Suprapubic skin (tissue), 4 donors: Measurements from ENCODE around the gene UBTD2. TPM values are rescaled to one million over a fixed set of nuclear protein-coding genes. Genes with fewer than 3 reads are reported as not detected.

ENCODE experiments used
- DNase-seq, 2 donors: peaks; one replicate each; pipeline ENCODE4 v3.0.0-alpha.2; 2019; ENCODE audit warnings: low spot score in 2 of 2
- H3K27ac ChIP-seq: fragments of 200-600 bp; sonication (generic); one replicate; pipeline ENCODE4 v1.5.1; 2019
- H3K27me3 ChIP-seq: fragments of 200-600 bp; sonication (generic); one replicate; pipeline ENCODE4 v1.5.1; 2019
- H3K36me3 ChIP-seq: fragments of 200-600 bp; sonication (generic); one replicate; pipeline ENCODE4 v1.5.1; 2019
- H3K4me1 ChIP-seq: fragments of 200-600 bp; sonication (generic); one replicate; pipeline ENCODE4 v1.5.1; 2019
- H3K4me3 ChIP-seq: fragments of 200-600 bp; sonication (generic); one replicate; pipeline ENCODE4 v1.5.1; 2019; ENCODE audit warnings: mild to moderate bottlenecking
- H3K9me3 ChIP-seq: fragments of 200-600 bp; sonication (generic); one replicate; pipeline ENCODE4 v1.5.1; 2019
- EP300 ChIP-seq: sonication (generic); formaldehyde crosslinking; IDR thresholded peaks from one replicate; pipeline ENCODE4 v1.6.1; 2017; ENCODE audit warnings: antibody characterized with exemption
- POLR2A ChIP-seq, 2 donors: fragments of 450-650 bp; IDR thresholded peaks; one replicate each; pipeline ENCODE4 v1.6.1; 2017; ENCODE audit warnings: antibody characterized with exemption in 2 of 2, mild to moderate bottlenecking in 2 of 2, moderate library complexity in 2 of 2
- POLR2AphosphoS5 ChIP-seq, 3 donors: sonication (generic); formaldehyde crosslinking; IDR thresholded peaks; one replicate each; pipeline ENCODE4 v1.6.1; 2017; ENCODE audit warnings: antibody characterized with exemption in 3 of 3
- WGBS: methylation state at CpG from one replicate; pipeline ENCODE4 v1.1.5; 2018; 5-methylcytosine and 5-hydroxymethylcytosine counted together
- total RNA-seq, 4 donors: library from RNA; depleted of rRNA; stranded (reverse); fragments of >200 nt; gene quantifications; one replicate each; pipeline ENCODE4 v1.1.0, GENCODE V29; 2016
- TF ChIP-seq, protein P1 (sequence below), 2 donors: fragments of 200-600 bp in 1 of 2; fragments of 450-650 bp in 1 of 2; sonication (generic) in 1 of 2; IDR thresholded peaks; one replicate each; pipeline ENCODE4 v1.5.1; 2016 to 2019; ENCODE audit warnings: antibody characterized with exemption in 2 of 2, mild to moderate bottlenecking in 1 of 2, moderate library complexity in 1 of 2

The UBTD2 gene
- total RNA-seq, 4 donors from 2014 or later = 7.0 to 14.6 (median 12.8) TPM

DNA sequence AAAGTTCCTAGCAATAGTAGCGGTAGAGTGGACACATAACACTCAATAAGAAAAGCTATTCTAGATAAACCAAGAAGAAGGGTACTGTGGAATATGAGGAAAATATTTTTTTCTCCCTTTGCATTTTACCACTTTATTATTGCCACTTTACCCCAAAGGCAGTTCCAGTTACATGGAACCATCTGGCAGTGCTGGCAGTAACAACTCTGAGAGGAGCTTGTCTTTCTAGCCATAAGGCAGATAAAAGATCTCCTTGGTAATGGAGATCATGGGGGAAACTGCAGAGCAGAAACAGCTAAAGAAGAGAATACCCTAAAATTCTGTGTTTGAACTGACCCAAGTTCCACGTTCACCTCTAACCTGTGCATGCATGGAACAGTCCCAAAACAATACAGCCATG is 38.5 kb downstream of the UBTD2 start:
- no peak overlapping the region for H3K27ac ChIP-seq
- DNase-seq = no peak
- 79% methylated on average over 2 of the region's 2 CpGs for WGBS
- H3K27me3 ChIP-seq = no peaks in the 10 kb centered on the region
- H3K4me1 ChIP-seq = no peaks in the 10 kb centered on the region
- no peak overlapping the region for H3K4me3 ChIP-seq
- H3K9me3 ChIP-seq = no peaks in the 10 kb centered on the region
- TF ChIP-seq, protein P1, sequence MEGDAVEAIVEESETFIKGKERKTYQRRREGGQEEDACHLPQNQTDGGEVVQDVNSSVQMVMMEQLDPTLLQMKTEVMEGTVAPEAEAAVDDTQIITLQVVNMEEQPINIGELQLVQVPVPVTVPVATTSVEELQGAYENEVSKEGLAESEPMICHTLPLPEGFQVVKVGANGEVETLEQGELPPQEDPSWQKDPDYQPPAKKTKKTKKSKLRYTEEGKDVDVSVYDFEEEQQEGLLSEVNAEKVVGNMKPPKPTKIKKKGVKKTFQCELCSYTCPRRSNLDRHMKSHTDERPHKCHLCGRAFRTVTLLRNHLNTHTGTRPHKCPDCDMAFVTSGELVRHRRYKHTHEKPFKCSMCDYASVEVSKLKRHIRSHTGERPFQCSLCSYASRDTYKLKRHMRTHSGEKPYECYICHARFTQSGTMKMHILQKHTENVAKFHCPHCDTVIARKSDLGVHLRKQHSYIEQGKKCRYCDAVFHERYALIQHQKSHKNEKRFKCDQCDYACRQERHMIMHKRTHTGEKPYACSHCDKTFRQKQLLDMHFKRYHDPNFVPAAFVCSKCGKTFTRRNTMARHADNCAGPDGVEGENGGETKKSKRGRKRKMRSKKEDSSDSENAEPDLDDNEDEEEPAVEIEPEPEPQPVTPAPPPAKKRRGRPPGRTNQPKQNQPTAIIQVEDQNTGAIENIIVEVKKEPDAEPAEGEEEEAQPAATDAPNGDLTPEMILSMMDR (IDR thresholded peaks at IDR 0.05) = no peak
- TF ChIP-seq EP300 (no peak), POLR2AphosphoS5 (IDR thresholded peaks at IDR 0.05) (no peak), POLR2A (IDR thresholded peaks at IDR 0.05) (no peak)
- no peaks in the 10 kb centered on the region for H3K36me3 ChIP-seq

DNA sequence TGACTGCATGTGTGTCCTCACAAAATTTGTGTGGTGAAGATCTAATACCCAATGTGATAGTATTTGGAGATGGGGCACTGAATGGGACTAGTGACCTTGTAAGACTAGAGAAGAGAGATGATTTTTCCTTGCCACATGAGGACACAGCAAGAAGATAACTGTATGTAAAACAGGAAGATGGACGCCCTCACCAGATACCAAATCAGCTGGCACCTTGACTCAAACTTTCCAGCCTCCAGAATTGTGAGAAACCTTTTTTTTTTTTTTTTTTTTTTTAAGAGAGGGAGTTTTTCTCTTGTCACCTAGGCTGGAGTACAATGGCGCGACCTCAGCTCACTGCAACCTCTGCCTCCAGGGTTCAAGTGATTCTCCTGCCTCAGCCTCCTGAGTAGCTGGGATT is 40.3 kb downstream of the UBTD2 start:
- H3K36me3 ChIP-seq = no peaks in the 10 kb centered on the region
- H3K27ac ChIP-seq = no peak overlapping the region
- WGBS = 92% methylated on average over 3 of the region's 3 CpGs
- H3K4me1 ChIP-seq = no peaks in the 10 kb centered on the region
- no peaks in the 10 kb centered on the region for H3K27me3 ChIP-seq
- TF ChIP-seq POLR2A (IDR thresholded peaks at IDR 0.05) = no peak
- no peak overlapping the region for H3K4me3 ChIP-seq
- H3K9me3 ChIP-seq = no peaks in the 10 kb centered on the region
- DNase-seq = no peak

DNA sequence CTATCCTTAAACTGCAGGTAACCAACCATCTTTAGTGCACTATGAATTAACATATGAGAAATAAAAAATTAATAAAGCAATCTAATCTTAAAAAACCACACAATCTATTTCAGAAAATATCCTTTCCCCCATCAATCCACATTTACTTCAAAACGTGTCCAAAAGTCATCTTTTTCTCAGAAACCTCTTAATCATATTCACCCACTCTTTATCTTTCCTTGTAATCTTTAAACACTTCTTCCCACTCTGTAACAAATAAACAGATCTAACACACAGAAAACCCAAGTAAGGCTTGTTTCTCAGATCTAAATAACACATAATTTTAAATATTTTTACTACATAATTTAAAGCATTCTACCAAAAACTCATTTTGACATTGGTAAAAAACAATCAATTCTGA is 45.2 kb downstream of the UBTD2 start:
- no peaks in the 10 kb centered on the region for H3K9me3 ChIP-seq
- peaks cover 15% of the 10 kb centered on the region for H3K4me1 ChIP-seq
- 50% methylated on average over 1 of the region's 1 CpG for WGBS
- H3K27ac ChIP-seq = no peak overlapping the region
- H3K36me3 ChIP-seq = peaks cover 8% of the 10 kb centered on the region
- no peaks in the 10 kb centered on the region for H3K27me3 ChIP-seq
- DNase-seq = no peak
- no peak for TF ChIP-seq POLR2A (IDR thresholded peaks at IDR 0.05)
- TF ChIP-seq EP300 = no peak
- TF ChIP-seq, protein P1 (IDR thresholded peaks at IDR 0.05) = no peak
- TF ChIP-seq POLR2AphosphoS5 (IDR thresholded peaks at IDR 0.05) = no peak
- H3K4me3 ChIP-seq = no peak overlapping the region

DNA sequence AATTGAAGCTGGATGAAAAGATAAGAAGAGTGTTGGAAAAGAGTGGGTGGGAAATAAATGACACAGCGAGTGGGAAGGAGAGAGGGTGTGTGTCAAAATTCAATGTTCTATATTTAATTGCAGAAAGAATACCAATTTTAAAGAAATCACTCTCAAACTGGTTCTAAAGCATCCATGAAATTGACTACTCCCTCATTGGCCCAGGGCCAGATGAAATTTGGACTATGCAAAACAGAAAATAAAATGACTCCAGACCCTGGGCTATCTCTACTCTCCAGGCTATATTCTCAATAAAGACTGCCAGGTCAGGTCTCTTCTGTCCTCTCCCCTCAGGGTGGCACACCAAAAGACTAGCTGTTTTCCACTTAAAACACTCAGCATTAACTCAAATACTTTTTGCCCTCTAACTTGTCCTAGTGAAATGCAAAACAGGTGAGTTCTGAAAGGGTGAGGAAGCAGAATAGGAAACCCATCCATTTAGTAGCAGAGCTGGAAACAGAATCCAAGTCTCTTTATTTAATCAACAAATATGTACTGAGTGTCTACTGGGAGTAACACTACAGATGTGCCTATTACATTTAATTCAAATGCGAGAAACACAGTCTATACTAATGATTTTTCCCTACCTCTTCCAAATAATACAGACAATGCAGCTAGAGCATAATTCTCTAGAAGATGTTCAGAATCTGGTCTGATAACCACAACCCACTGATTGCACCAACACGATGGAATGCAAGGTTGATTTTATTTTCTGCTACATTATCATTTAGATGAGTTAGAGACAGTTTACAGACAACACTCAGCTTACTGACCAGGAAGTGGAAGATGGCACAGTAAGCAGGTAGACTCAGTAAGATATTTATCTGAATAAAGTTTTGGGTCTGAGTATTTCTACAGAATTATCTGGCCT is 47.5 kb downstream of the UBTD2 start:
- no peak for DNase-seq
- no peaks in the 10 kb centered on the region for H3K9me3 ChIP-seq
- peaks cover 26% of the 10 kb centered on the region for H3K36me3 ChIP-seq
- 69% methylated on average over 3 of the region's 3 CpGs for WGBS
- no peaks in the 10 kb centered on the region for H3K27me3 ChIP-seq
- TF ChIP-seq, protein P1 (IDR thresholded peaks at IDR 0.05) = no peak
- TF ChIP-seq POLR2AphosphoS5 (IDR thresholded peaks at IDR 0.05) (no peak), POLR2A (IDR thresholded peaks at IDR 0.05) (no peak), EP300 (no peak)
- H3K4me3 ChIP-seq = no peak overlapping the region
- H3K27ac ChIP-seq = no peak overlapping the region
- peaks cover 15% of the 10 kb centered on the region for H3K4me1 ChIP-seq

DNA sequence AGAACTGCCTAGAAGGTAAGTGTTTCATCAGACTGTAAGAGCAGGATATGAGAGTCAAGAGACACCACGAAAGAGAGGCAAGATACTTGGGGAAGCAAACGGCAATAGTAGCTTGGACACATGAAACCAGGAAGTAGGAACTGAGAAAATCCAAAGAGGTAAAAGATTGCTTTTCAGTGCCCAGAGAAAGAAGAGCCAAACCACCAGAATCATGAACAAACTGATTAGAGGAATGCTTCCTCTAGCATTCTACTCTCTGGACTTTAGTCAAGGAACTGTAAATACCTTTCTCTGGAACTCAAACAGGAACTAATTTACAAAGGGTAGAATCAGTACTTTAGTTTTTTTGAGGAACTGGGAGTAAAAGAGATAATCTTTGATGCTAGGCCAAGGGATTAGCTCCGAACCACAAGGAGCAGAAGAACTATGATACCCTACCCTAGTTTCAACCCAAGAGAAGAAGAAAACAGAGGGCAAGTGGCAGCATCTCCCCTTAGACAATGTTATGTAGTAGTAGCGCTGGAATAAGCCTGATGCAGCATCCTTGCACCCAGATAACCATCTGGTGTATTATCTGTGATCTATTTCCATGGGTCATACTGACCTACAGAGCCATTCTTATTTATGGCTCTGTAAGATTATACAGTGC is 48.3 kb downstream of the UBTD2 start:
- Histone ChIP-seq H3K4me1 (peaks cover 15% of the 10 kb centered on the region), H3K9me3 (no peaks in the 10 kb centered on the region), H3K27ac (no peak overlapping the region), H3K4me3 (no peak overlapping the region), H3K36me3 (peaks cover 31% of the 10 kb centered on the region), H3K27me3 (no peaks in the 10 kb centered on the region)
- DNase-seq = no peak
- WGBS = 46% methylated on average over 4 of the region's 4 CpGs
- TF ChIP-seq POLR2AphosphoS5 (IDR thresholded peaks at IDR 0.05) = no peak
- TF ChIP-seq, protein P1 (IDR thresholded peaks at IDR 0.05) = no peak
- TF ChIP-seq EP300 = no peak
- TF ChIP-seq POLR2A (IDR thresholded peaks at IDR 0.05) = no peak
